GM21576 (cell line): ENCODE data around the gene SGCE.

Source experiments
- ATAC-seq: cut with Tn5 transposase; IDR thresholded peaks from one replicate; pipeline ENCODE4 v1.9.1; 2021; ENCODE audit warnings: mild to moderate bottlenecking, moderate library complexity; ENCODE audit not compliant: unreplicated experiment

The SGCE gene

DNA sequence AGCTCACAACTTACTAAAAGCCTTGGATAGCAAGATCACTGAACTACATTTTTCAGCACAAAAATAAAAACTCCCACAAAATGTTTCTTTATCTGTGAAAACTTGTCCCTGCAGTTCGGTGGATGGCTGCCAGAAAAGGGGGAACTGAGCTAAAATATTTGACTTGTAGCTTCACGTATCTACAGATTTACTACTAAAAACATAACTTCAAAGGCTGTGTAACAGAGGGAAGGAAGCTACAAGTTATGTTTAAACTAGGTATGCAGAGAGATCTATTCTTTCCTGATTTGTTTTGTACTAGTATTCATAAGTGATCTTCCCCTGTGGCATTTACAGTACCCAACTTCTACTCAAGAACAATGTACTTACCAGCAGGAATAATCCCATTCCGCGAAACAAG is 25.1 kb downstream of the SGCE start:
- no peak for ATAC-seq

DNA sequence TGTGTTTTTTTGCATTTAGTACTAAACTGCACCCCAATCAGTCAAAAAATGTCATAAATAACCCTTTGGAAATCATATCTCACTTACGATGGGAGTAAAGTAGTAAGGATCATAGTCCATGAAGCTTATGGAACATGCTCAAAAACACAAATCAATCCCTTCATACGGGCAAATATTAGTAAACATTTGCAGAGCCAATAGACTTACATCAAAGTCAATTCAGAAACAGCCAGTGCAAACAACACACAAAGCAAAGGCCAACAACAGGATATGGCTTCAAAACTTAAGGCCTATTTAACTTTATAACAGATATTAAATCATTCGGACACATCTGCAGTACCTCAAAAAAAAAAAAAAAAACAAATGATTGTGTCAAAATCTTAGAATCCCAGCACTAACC is 32.1 kb downstream of the SGCE start:
- ATAC-seq = no peak

- no peak for ATAC-seq
These were observed 34.8 kb downstream of the SGCE start for GRCh38 chr7:94621120-94621519.

- peak; percentile 99 for ATAC-seq
These were observed 35.2 kb downstream of the SGCE start for GRCh38 chr7:94620703-94621118.

DNA sequence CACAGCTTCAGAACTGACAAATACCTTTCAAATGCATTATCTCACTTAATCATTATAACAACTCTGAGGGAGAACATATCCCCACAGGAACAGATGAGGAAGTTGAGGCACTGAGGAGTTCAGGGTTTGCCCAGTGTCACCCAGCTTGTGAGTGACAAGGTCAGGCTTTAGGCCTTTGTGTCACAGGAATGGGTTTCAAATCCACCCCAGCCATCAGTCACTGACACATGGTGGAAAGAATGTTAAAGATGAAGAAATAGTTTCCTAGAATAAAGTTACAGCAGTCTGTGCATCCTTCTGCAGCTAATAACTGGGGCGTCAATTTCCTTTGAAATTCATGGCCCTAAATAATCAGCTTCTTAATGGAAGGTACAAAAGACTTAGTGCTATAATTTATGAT is 37.8 kb downstream of the SGCE start:
- ATAC-seq = no peak

DNA sequence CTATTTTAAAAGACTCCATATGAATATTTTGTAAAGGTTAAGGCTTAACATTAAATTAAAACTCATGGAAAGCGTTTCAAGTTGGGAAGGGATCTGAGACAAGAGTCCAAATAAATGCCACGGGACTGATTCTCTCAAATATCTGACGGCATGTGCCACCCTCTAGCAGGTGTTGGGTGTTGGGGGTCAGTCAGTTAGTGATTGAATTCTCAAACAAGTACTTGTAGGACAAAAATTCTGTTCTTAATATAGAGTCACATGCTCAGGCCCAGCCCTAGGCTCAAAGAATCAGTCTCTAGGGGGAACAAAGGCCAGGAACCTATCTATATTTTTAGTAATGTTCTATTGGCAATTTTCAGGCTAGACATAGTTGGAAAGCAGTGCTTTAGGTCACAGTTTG is 39.1 kb downstream of the SGCE start:
- no peak for ATAC-seq

DNA sequence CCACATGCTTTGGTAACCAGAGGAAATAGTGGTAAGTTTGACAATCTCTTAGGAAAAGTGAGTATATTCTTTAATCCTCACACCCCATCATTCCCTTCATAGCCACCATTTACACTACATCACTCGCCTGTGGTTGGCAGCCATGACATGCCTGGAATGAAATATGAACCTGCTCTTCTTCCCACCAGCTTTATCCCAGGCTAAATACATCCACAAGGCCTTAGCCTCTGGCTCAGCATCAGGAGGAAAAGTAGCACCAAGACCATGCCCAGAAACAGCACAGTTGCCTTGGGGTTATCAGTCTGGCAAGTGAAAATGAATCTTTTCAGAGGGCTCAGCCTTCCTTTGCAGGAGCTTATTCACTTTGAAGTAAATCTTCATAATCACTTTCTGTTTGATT is 40.3 kb downstream of the SGCE start:
- no peak for ATAC-seq

GRCh38 chr7:94612661-94613060 is 43.3 kb downstream of the SGCE start:
- ATAC-seq = no peak

DNA sequence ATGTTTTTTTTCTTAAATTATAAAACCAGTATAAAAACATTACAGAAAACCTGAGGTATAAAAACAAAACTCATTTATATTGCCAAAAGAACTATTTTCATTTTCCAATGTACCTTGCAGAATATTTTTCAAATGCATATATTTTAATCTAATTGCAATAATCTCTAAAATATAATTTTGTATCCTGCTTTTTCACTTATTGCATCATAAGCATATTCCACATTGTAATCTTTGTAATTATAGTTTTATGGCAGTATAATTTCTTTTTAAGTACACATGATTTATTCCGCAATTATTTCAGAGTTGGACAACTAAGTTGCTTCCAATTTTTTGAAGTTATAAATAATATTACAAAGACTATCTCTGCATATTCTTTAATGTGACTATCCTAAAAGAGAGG is 43.7 kb downstream of the SGCE start:
- no peak for ATAC-seq

- no peak for ATAC-seq
These were observed 46.4 kb downstream of the SGCE start for GRCh38 chr7:94609561-94609960.

DNA sequence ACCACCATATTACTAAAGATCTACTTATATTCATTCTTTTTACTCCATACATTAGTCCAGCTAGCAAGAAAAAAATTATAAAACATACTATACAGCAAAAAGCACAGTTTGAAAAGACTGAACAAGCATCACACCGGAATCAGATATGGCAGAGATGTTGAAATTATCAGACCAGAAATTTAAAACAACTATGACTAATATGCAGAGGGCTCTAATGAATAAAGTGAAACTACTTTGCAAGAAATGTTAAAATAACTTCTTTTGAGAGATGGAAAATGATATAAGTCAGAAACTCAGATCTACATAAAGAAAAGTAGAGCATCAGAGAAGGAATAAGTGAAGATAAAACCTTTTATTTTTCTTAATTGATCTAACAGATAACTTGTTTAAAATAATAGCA is 50.9 kb downstream of the SGCE start:
- peak; percentile 69 for ATAC-seq

DNA sequence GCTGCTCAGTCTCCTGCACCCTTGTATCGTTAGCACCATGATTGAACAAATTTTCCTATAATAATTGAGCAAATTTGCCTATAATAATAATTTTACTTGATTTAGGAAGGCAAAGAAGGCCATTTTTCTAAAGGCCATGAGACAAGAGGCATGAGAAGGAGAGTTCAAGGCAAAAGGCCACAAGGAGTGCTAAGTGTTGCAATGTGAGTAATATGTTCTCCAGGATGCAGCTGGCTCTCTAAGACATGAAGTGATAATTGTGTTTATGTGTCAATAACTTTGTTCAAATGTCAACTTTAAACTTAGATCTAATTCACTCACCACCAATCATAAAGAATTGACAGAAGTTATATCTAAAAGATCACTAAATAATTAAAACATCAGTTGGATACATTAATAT is 53.8 kb downstream of the SGCE start:
- ATAC-seq = no peak

GRCh38 chr7:94600267-94600666 is 55.7 kb downstream of the SGCE start:
- no peak for ATAC-seq

- ATAC-seq = no peak
These were observed 60.2 kb downstream of the SGCE start for GRCh38 chr7:94595717-94596116.

GRCh38 chr7:94594882-94595281 is 61.1 kb downstream of the SGCE start:
- ATAC-seq = no peak

DNA sequence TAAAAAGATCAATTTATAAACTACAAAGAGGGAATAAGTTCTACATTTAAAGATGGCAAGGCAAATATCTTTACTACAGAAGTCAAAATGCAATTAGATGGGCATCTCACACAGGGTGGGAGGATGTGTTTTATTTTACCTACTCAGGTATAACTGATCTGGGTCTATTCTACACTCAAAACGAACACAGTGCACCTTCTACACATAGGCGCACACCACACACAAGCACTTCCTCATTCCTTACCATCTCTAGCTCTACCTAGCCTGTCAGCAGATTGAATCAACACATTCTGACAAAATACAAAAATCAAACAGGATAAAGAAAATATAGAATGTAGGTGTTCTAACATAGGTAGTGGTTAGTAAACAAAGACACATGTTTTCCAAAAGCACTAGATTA is 64.8 kb downstream of the SGCE start:
- no peak for ATAC-seq

- ATAC-seq = no peak
These were observed 65.3 kb downstream of the SGCE start for GRCh38 chr7:94590526-94591162.

GRCh38 chr7:94588075-94588474 is 67.9 kb downstream of the SGCE start:
- ATAC-seq = no peak

GRCh38 chr7:94584113-94584512 is 71.8 kb downstream of the SGCE start:
- ATAC-seq = no peak

- ATAC-seq = no peak
These were observed 75.3 kb downstream of the SGCE start for GRCh38 chr7:94580601-94581000.

DNA sequence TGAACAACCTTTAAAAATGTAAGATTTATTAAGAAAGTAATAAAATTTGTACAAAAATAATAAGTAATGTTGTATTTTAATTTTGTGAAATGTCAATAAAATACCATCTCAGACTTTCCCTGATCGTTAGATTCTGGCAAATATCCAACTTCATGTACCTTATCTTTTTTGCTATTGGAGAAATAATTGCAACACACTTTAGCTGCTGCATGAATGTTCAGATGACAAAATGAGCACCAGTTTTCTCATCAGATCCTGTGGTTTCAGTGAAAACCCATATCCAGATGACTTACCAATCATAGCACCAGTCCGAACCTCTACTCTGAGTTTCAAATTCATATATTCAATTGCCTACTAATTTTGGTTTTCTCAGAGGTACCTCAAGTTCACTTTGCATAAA is 76.5 kb downstream of the SGCE start:
- ATAC-seq = no peak

DNA sequence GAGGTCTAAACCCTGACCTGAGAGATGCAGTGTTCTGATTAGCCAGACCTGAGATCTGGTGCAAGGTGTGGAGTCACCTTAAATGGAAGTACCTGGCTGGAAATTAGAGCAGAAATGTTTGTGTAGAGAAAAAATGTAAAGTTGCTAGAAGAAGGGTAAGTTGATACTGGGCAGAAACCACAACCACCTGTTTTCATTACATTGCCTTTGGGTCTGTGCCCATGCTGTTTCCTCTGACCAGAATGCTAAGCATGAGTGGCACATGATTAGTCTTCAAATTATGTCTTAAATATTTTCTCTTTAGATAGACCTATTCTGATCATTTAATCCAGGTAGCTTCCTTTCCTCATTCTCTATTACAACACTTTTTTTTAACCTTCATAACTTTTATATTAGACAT is 77.3 kb downstream of the SGCE start:
- no peak for ATAC-seq

- no peak for ATAC-seq
These were observed 78.6 kb downstream of the SGCE start for GRCh38 chr7:94577357-94577756.
